ENCODE measurements around the gene PSMD14.
A peak's percentile ranks its signal among the peaks of the same experiment; 100 is the strongest.
"Not testable (repeated sequence)": the region's sequence is repeated elsewhere in the genome, so short reads cannot be mapped to it uniquely, and the experiment has no call there.

PSMD14 gene

DNA sequence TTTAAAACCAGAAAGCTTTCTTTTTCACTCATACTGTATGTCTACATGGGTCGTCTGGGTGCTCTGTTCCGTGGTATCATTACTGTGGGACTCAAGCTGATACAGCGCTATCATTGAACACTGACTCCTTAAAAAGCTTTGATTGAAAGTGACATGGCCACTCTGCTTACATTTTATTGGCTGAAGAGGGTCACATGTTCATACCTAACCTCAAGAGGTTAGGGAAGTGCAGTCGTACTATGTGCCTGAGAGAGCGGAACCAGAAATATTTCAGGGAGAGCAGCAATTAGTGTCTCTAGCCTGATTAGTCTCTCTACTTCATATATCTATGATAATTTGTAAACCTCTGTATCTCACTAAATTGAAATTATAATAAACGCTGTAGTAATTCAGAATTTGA, 43.5 kb downstream of the PSMD14 start:
- DNase-seq (ENCODE audit: low read depth in 1 of 2, low spot score in 1 of 2): no peak
- TF ChIP-seq JUND (IDR thresholded peaks at IDR 0.05; ENCODE audit: low read depth): no peak
- in situ Hi-C loops (cut with HindIII; ENCODE audit: low pct_unique_long_range_greater_than_20kb, low sequenced_read_pairs): no loop called here

DNA sequence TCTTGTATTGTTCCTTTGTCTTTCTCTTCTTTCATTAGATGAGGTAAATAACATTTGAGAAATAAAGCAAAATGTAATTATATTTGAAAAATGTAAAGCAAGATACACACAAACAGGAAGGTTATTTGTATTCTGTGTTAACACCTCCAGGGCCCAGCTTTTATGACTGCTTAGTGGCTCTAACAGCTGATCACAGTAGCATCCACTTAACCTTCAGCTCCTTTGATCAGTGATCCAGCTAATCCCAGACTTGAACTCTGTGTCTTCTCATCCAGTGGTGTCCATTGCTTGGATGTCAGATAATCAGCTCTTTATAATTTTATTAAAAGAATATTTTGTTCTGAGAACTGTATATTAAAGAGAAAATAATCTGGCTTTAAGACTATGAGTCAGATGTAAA, 44.5 kb downstream of the PSMD14 start:
- in situ Hi-C loops (cut with HindIII; ENCODE audit: low pct_unique_long_range_greater_than_20kb, low sequenced_read_pairs): no loop called here
- no peak for TF ChIP-seq JUND (IDR thresholded peaks at IDR 0.05; ENCODE audit: low read depth)
- DNase-seq (ENCODE audit: low read depth in 1 of 2, low spot score in 1 of 2): no peak

DNA sequence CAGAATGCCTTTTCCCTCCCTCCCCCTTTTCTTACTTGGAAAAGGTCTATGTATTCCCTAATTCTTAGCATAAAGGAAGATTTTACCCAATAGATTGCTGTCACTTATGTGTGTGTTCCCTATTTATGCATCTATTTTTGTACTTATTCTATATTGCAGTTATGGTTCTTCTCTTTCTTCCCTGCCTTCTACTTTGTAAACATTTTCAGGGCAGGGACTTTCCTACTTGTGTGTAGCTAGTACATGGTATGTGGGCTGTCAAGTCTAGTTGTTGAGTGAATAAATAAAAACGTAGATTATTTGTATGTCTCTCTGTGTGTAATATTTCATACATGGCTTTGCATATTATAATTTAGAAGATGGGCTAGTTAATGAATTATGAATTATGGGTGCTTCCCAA, 45.3 kb downstream of the PSMD14 start:
- no peak for DNase-seq (ENCODE audit: low read depth in 1 of 2, low spot score in 1 of 2)
- in situ Hi-C loops (cut with HindIII; ENCODE audit: low pct_unique_long_range_greater_than_20kb, low sequenced_read_pairs): no loop called here
- no peak for TF ChIP-seq JUND (IDR thresholded peaks at IDR 0.05; ENCODE audit: low read depth)

DNA sequence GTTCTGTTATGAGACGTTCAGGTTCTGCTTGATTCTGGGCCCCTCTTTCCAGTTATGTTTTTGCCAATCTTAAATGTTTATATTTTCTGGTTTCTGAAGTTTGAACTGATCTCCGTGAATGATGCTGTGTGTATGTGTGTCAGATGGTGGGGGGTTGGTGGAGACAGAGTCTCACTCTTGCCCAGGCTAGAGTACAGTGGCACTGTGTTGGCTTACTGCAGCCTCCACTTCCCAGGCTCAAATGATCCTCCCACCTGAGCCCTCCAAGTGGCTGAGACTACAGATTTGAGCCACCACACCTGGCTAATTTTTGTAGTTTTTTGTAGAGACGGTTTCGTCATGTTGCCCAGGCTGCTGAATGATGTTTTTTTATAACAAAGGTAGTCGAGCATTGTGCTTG, 45.9 kb downstream of the PSMD14 start:
- no peak for TF ChIP-seq JUND (IDR thresholded peaks at IDR 0.05; ENCODE audit: low read depth)
- in situ Hi-C loops (cut with HindIII; ENCODE audit: low pct_unique_long_range_greater_than_20kb, low sequenced_read_pairs): no loop called here
- no peak for DNase-seq (ENCODE audit: low read depth in 1 of 2, low spot score in 1 of 2)

DNA sequence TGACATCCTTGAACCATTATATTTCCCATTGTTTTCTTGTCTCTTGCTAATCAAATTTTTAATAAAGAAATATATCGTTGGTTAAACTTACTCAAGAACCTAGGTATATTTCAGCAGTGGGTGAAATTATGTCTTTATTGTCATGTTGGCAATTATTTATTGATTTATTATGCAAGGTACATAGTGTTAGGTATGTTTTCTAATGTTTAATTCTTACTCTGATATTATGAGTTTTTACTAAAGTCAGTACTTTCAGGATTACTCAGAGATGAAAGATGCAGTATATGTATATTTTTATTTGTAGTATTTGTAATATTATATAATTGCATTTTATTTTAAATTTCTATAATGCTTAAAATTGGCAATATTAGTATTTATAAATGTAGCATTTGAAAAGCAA, 46.9 kb downstream of the PSMD14 start:
- in situ Hi-C loops (cut with HindIII; ENCODE audit: low pct_unique_long_range_greater_than_20kb, low sequenced_read_pairs): no loop called here
- no peak for TF ChIP-seq JUND (IDR thresholded peaks at IDR 0.05; ENCODE audit: low read depth)
- DNase-seq (ENCODE audit: low read depth in 1 of 2, low spot score in 1 of 2): no peak

DNA sequence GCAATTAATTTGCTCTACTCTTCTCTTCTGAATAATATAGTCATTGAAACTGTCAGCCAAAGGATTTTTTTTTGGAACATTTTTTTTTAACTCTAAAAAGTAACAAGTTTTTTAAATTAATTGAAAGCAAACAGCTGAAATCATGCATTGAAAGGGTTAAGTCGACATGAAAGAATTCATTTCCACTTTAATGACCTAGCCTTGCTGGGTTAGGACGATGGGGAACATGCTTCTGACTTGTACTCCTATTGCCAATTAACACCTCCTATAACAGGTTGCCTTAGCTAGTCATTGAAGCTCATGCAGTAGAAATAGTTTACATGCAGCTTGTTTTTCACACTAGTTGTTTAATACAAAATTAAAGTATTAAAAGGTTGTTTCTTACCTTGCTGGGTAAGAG, 47.8 kb downstream of the PSMD14 start:
- in situ Hi-C loops (cut with HindIII; ENCODE audit: low pct_unique_long_range_greater_than_20kb, low sequenced_read_pairs): no loop called here
- DNase-seq (ENCODE audit: low read depth in 1 of 2, low spot score in 1 of 2): no peak
- TF ChIP-seq JUND (IDR thresholded peaks at IDR 0.05; ENCODE audit: low read depth): no peak

DNA sequence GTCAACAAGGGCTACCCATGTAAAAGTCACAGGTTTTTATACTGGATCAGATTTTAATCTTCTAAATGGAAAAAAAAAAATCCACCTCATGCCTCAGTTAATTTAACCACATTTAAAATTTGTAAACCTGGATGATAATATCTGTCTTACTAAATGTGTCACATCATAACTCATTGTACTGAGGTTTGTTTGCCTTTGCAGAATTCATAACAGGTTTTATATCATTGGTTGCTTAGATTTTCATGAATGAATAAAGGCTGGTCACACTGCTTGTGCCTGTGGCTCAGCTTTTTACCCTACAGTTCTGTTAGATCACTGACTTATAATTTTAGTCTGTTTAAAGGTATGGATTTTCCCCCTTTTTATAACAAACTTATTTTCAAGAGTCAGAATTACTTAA, 48.9 kb downstream of the PSMD14 start:
- peak in 1 of 2 experiments; percentile 19 for DNase-seq (ENCODE audit: low read depth in 1 of 2, low spot score in 1 of 2)
- no peak for TF ChIP-seq JUND (IDR thresholded peaks at IDR 0.05; ENCODE audit: low read depth)
- in situ Hi-C loops (cut with HindIII; ENCODE audit: low pct_unique_long_range_greater_than_20kb, low sequenced_read_pairs): no loop called here

DNA sequence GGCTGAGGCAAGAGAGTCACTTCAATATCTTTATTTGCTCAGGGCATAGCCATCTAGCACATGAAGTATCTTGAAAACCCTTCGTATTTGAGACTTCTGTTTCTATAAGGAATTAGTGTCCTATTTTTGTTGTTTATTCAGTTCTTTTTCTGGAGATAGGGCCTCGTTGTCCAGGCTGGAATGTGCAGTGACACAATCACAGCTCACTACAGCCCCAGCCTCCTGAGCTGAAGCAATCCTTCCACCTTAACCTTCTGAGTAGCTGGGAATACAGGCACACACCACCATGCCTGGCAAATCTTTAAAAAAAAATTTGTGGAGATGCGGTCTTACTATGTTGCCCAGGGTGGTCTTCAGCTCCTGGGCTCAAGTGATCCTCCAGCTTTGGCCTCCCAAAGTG, 50.6 kb downstream of the PSMD14 start:
- no peak for DNase-seq (ENCODE audit: low read depth in 1 of 2, low spot score in 1 of 2)
- in situ Hi-C loops (cut with HindIII; ENCODE audit: low pct_unique_long_range_greater_than_20kb, low sequenced_read_pairs): no loop called here
- no peak for TF ChIP-seq JUND (IDR thresholded peaks at IDR 0.05; ENCODE audit: low read depth)

DNA sequence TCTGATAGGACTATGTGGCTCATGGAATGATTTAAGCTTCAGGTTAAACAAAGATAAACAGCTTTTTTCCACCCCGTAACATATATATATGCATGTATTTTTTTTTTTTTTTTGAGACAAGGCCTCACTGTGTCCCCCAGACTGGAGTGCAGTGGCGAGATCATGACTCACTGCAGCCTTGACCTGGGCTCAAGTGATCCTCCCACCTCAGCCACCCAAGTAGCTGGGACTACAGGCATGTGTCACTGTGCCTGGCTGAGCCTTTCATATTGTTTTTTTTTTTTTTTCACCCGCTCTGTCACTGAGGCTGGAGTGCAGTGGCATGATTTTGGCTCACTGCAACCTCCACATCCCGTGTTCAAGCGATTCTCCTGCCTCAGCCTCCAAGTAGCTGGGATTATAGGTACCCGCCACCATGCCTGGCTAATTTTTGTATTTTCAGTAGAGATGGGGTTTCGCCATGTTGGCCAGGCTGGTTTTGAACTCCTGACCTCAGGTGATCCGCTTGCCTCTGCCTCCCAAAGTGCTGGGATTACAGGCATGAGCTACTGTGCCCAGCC, 52.0 kb downstream of the PSMD14 start:
- in situ Hi-C loops (cut with HindIII; ENCODE audit: low pct_unique_long_range_greater_than_20kb, low sequenced_read_pairs): not testable (repeated sequence)

DNA sequence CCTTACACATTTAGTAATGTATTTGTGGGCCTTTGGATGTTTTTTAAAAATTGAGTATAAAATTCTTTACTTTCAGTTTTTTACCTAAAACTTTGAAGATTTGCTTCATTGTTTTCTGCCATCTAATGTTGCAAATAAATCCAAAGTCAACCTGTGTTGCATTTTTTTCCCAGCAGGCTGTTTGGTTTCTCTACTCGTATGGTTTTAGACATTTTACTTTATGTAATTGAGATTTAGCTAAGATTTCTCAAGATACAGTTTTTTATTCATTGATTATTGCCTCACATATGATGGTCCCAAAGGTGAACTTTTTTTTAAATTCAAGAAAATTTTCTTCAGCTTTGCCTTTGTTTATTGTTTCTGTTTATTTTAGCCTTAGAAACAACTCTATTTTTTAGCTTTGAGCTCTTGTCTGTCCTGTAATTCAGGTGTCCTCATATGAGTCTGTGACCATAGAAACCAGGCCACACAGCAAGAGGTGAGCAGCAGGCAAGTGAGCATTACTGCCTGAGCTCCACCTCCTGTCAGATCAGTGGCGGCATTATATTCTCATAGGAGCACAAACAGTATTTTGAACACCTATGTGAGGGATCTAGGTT, 54.4 kb downstream of the PSMD14 start:
- no peak for DNase-seq (ENCODE audit: low read depth in 1 of 2, low spot score in 1 of 2)
- no peak for TF ChIP-seq JUND (IDR thresholded peaks at IDR 0.05; ENCODE audit: low read depth)
- in situ Hi-C loops (cut with HindIII; ENCODE audit: low pct_unique_long_range_greater_than_20kb, low sequenced_read_pairs): no loop called here

More for the DNA sequence above, 52.0 kb downstream of the PSMD14 start:
- DNase-seq (ENCODE audit: low read depth in 1 of 2, low spot score in 1 of 2): not testable (repeated sequence)

DNA sequence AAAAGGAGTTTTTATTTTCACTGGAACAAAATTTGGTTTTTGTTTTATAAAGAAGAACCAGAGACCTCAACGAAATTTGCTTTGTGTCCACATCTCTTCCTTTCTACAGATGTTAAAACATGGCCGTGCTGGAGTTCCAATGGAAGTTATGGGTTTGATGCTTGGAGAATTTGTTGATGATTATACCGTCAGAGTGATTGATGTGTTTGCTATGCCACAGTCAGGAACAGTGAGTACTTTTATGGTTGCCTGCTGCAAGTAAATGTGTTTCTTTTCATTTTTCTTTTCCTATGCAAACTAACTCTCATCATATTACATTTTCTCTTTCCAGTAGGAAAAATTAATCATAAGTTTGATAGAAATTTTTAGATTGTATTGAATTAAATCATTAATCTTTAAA, 59.5 kb downstream of the PSMD14 start:
- TF ChIP-seq JUND (IDR thresholded peaks at IDR 0.05; ENCODE audit: low read depth): no peak
- in situ Hi-C loops (cut with HindIII; ENCODE audit: low pct_unique_long_range_greater_than_20kb, low sequenced_read_pairs): no loop called here
- DNase-seq (ENCODE audit: low read depth in 1 of 2, low spot score in 1 of 2): no peak

DNA sequence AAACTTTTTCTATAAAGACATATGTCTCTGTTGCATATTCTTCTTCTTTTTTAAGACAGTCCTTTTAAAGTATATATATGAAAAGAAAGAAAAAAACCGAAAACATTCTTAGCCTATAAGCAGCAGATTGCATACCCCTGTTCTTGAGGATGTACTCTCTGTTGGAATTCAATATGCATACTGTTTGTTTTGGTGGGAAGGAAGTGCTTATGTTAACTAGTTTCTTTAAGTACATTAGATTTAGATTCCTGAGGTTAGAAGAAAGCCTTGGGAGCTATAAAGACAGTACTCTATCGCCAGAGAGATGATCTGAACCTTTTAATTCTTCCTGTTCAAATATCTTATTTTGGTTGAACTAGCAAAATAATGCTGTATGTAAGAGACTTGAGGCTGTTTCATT, 61.1 kb downstream of the PSMD14 start:
- TF ChIP-seq JUND (IDR thresholded peaks at IDR 0.05; ENCODE audit: low read depth): no peak
- in situ Hi-C loops (cut with HindIII; ENCODE audit: low pct_unique_long_range_greater_than_20kb, low sequenced_read_pairs): no loop called here
- DNase-seq (ENCODE audit: low read depth in 1 of 2, low spot score in 1 of 2): no peak

DNA sequence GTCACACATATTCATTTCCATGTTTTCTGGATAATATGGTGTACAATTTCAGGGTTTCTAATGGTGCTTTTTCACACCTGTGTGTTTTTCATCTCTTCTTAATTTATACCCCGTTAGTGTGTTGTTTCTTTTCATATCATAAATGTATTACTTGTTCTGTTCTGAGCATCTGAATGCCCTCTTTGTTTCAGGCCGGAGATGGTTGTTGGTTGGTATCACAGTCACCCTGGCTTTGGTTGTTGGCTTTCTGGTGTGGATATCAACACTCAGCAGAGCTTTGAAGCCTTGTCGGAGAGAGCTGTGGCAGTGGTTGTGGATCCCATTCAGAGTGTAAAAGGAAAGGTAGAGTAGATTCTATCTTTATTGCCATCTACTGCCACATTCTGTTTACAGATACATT, 62.8 kb downstream of the PSMD14 start:
- in situ Hi-C loops (cut with HindIII; ENCODE audit: low pct_unique_long_range_greater_than_20kb, low sequenced_read_pairs): no loop called here
- no peak for DNase-seq (ENCODE audit: low read depth in 1 of 2, low spot score in 1 of 2)
- no peak for TF ChIP-seq JUND (IDR thresholded peaks at IDR 0.05; ENCODE audit: low read depth)

DNA sequence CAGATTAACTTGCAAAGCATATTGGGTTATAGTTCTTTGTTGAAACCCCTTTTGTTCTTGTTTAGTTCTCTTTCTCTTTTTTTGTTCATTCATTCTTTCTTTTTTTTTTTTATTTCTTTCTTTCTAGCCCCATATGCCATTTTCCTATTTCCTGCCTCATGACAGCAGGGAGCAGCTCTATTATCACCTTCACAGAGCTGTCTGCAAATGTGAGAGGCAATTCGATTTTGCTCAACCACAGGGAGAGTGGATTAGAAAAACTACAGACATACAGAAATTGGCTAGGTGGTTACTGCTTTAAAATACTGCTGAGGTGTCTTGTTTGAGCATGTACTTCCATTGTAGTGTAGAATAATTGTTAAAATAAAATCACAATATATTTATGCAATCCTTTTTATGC, 63.6 kb downstream of the PSMD14 start:
- in situ Hi-C loops (cut with HindIII; ENCODE audit: low pct_unique_long_range_greater_than_20kb, low sequenced_read_pairs): no loop called here
- no peak for DNase-seq (ENCODE audit: low read depth in 1 of 2, low spot score in 1 of 2)
- TF ChIP-seq JUND (IDR thresholded peaks at IDR 0.05; ENCODE audit: low read depth): no peak

All from T47D (cell line).